MM.1S (cell line): ENCODE measurements around the gene DNAJB1.

ENCODE experiments used
- EZH2 ChIP-seq: fragments of 300-600 bp; sonication (generic); optimal IDR thresholded peaks from 2 replicates; pipeline ENCODE3; 2017; ENCODE audit warnings: low read depth, mild to moderate bottlenecking, antibody characterized with exemption, low read length, mixed read lengths
- EZH2phosphoT487 ChIP-seq: fragments of 300-600 bp; sonication (generic); IDR thresholded peaks from 2 replicates; pipeline ENCODE4 v1.6.1; 2018; ENCODE audit warnings: antibody characterized with exemption, low read length

- TF ChIP-seq EZH2phosphoT487 = no peak
- no peak for TF ChIP-seq EZH2
Measured at GRCh38 chr19:14526423-14526822, 8.2 kb upstream of the DNAJB1 start.
